Small intestine (tissue), 7 donors: ENCODE measurements around the gene TRRAP. TPM values are rescaled to one million over a fixed set of nuclear protein-coding genes. Genes with fewer than 3 reads are reported as not detected.

Source experiments
- DNase-seq, 2 donors: peaks; one replicate each; pipeline versions ENCODE4 v3.0.0 to v3.0.0-alpha.2; 2013
- FAIRE-seq: peaks from 2 replicates; lab custom pipeline; 2012; peaks lifted over from hg19 to GRCh38; lab: Jason Lieb, UNC
- H3K27ac ChIP-seq, 3 donors: one replicate each; pipeline ENCODE4 v1.5.1; 2013; ENCODE audit warnings: low read length in 2 of 3, mild to moderate bottlenecking in 2 of 3, control low read depth in 1 of 3, inconsistent platforms in 1 of 3, low read depth in 1 of 3, moderate library complexity in 1 of 3
- H3K27me3 ChIP-seq, 3 donors: one replicate each; pipeline ENCODE4 v1.6.1; 2013; ENCODE audit warnings: low read length in 3 of 3, inconsistent platforms in 1 of 3; ENCODE audit not compliant: control insufficient read depth in 3 of 3, insufficient read depth in 3 of 3
- H3K36me3 ChIP-seq, 3 donors: one replicate each; pipeline ENCODE4 v1.6.1; 2013; ENCODE audit warnings: low read length in 3 of 3, inconsistent platforms in 1 of 3, low read depth in 1 of 3, mild to moderate bottlenecking in 1 of 3, moderate library complexity in 1 of 3; ENCODE audit not compliant: control insufficient read depth in 3 of 3, insufficient read depth in 2 of 3
- H3K4me1 ChIP-seq, 3 donors: one replicate each; pipeline ENCODE4 v1.6.1; 2013; ENCODE audit warnings: low read length in 2 of 3, inconsistent platforms in 1 of 3, low read depth in 1 of 3, mild to moderate bottlenecking in 1 of 3, moderate library complexity in 1 of 3; ENCODE audit not compliant: control insufficient read depth in 3 of 3, insufficient read depth in 2 of 3
- H3K4me3 ChIP-seq, 3 donors: one replicate each; pipeline ENCODE4 v1.5.1; 2013; ENCODE audit warnings: low read length in 3 of 3, control low read depth in 1 of 3, inconsistent platforms in 1 of 3, low read depth in 1 of 3, mild to moderate bottlenecking in 1 of 3, moderate library complexity in 1 of 3
- H3K9me3 ChIP-seq, 2 donors: one replicate each; pipeline ENCODE4 v1.6.1; 2013; ENCODE audit warnings: low read depth in 1 of 2, low read length in 1 of 2; ENCODE audit not compliant: control insufficient read depth in 2 of 2, insufficient read depth in 1 of 2
- WGBS, 3 donors: extraction: QIAGEN DNeasy Blood & Tissue Kit; methylation state at CpG; one replicate each; pipeline ENCODE4 v1.1.7; 2013; 5-methylcytosine and 5-hydroxymethylcytosine counted together
- polyA plus RNA-seq, 4 donors: library from polyadenylated mRNA; stranded (reverse) in 3 of 4; unstranded in 1 of 4; fragments of 200-250 nt in 3 of 4; fragments of 120-200 nt in 1 of 4; gene quantifications; one replicate each; pipeline versions ENCODE4 v1.2.1 to v1.2.3, GENCODE V29; 2013
- donor health status: healthy with polysubstance abuse.
- donor health status: control.
- donor health status: control.
- donor health status: Bipolar disorder and iron deficiency.
- donor health status: healthy.

Gene TRRAP
- polyA plus RNA-seq, 4 donors, result 5.4 to 26.0 (median 10.1) TPM

DNA sequence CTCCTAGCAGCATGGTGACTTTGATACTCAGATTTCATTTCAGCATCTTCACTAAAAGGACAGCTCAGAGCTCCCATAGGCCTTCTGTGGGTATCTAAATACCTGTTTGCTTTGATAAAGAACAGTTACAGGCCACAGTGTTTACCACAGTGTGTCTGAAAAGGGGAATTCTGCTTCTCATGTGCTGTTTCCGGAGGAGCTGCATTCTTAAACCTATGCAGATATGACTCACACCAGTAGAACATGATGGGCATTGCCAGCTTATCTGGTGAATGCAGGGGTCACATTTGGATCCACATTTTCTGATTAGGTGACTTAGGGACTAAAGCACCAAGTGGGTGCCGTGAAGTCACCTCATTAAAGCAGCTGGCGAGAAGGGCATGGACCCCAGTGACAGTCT, 52.6 kb downstream of the TRRAP start:
- DNase-seq (peak in 1 of 2 donors; percentile 1), FAIRE-seq (no peak)
- Histone ChIP-seq H3K27ac (peak overlapping the region in 1 of 3 donors; percentile 11), H3K4me1 (no peaks in the 10 kb centered on the region), H3K36me3 (peaks cover 22 to 70% (median 28%) of the 10 kb centered on the region in 3 donors), H3K9me3 (no peaks in the 10 kb centered on the region), H3K4me3 (no peak overlapping the region), H3K27me3 (no peaks in the 10 kb centered on the region)
- WGBS, 3 donors, result 83 to 93% (median 91%) methylated on average over 3 of the region's 3 CpGs

GRCh38 chr7:98933321-98933720, 55.0 kb downstream of the TRRAP start:
- H3K4me3 ChIP-seq, result no peak overlapping the region
- no peak for DNase-seq
- H3K36me3 ChIP-seq, result peaks cover 28 to 73% (median 35%) of the 10 kb centered on the region in 3 donors
- no peaks in the 10 kb centered on the region for H3K27me3 ChIP-seq
- H3K9me3 ChIP-seq, result no peaks in the 10 kb centered on the region
- H3K4me1 ChIP-seq, result no peaks in the 10 kb centered on the region
- no peak overlapping the region for H3K27ac ChIP-seq
- 92 to 96% (median 95%) methylated on average over 12 to 13 of the region's 13 CpGs for WGBS, 3 donors
- FAIRE-seq, result no peak

GRCh38 chr7:98934267-98934666, 55.9 kb downstream of the TRRAP start:
- no peaks in the 10 kb centered on the region for H3K9me3 ChIP-seq
- peaks cover 22 to 65% (median 35%) of the 10 kb centered on the region in 3 donors for H3K36me3 ChIP-seq
- H3K27me3 ChIP-seq, result no peaks in the 10 kb centered on the region
- 90 to 100% (median 96%) methylated on average over 3 of the region's 3 CpGs for WGBS, 3 donors
- no peak overlapping the region for H3K4me3 ChIP-seq
- FAIRE-seq, result no peak
- no peaks in the 10 kb centered on the region for H3K4me1 ChIP-seq
- H3K27ac ChIP-seq, result no peak overlapping the region
- DNase-seq, result no peak

GRCh38 chr7:98935811-98936210, 57.5 kb downstream of the TRRAP start:
- Histone ChIP-seq H3K27ac (no peak overlapping the region), H3K4me3 (no peak overlapping the region), H3K36me3 (peaks cover 23 to 63% (median 38%) of the 10 kb centered on the region in 3 donors), H3K27me3 (no peaks in the 10 kb centered on the region), H3K4me1 (no peaks in the 10 kb centered on the region), H3K9me3 (no peaks in the 10 kb centered on the region)
- 84 to 93% (median 88%) methylated on average over 2 of the region's 2 CpGs for WGBS, 3 donors
- no peak for FAIRE-seq
- DNase-seq, result no peak

DNA sequence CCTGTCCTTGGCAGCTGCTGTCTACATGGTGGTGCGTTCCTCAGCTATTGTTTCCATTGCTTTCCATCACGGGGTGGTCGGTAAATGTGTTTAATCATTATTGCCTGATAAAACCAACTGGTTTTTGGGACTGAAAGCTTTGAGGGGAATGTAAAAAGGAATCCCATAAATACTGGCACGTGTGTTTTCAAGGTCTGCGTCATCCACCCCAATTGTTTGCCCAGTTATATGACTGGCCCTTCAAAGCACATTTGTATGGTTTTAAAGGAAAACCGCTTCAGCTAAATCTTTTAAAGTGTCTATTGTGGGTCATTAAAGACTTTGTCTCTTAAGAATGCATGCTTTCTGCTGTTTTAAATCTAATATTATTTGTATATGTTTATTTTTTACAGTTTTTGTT, 65.0 kb downstream of the TRRAP start:
- Histone ChIP-seq H3K9me3 (no peaks in the 10 kb centered on the region), H3K36me3 (peaks cover 17 to 61% (median 18%) of the 10 kb centered on the region in 3 donors), H3K27ac (no peak overlapping the region), H3K4me1 (no peaks in the 10 kb centered on the region), H3K4me3 (no peak overlapping the region), H3K27me3 (no peaks in the 10 kb centered on the region)
- FAIRE-seq (no peak), DNase-seq (no peak)
- WGBS, 3 donors, result 88 to 92% (median 89%) methylated on average over 6 of the region's 6 CpGs

GRCh38 chr7:98944386-98944785, 66.1 kb downstream of the TRRAP start:
- Histone ChIP-seq H3K4me1 (no peaks in the 10 kb centered on the region), H3K27ac (no peak overlapping the region), H3K4me3 (no peak overlapping the region), H3K27me3 (no peaks in the 10 kb centered on the region), H3K9me3 (no peaks in the 10 kb centered on the region), H3K36me3 (peaks cover 24 to 71% (median 25%) of the 10 kb centered on the region in 3 donors)
- FAIRE-seq (no peak), DNase-seq (no peak)
- 75 to 91% (median 86%) methylated on average over 4 of the region's 4 CpGs for WGBS, 3 donors

DNA sequence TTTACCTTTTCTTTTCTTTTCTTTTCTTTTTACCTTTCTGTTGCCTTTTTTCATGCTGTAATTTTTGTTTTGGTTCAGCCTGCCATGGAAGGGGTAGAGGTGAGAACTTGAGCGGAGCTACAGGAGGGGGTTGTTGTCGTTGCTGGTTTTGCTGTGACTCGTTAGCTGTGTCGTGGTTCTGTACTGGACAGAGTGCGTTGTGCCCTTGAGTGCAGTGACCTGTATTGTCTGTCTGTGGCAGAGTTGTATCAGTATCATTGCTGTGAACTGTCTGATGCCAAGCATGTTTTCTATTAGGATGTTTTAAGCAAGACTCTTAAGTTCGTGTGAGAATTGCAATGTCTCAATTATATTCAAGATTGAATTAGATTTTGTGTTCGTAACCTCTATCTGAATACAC, 67.5 kb downstream of the TRRAP start:
- Histone ChIP-seq H3K4me3 (no peak overlapping the region), H3K4me1 (no peaks in the 10 kb centered on the region), H3K27ac (no peak overlapping the region), H3K36me3 (peaks cover 27 to 73% (median 30%) of the 10 kb centered on the region in 3 donors), H3K9me3 (no peaks in the 10 kb centered on the region), H3K27me3 (no peaks in the 10 kb centered on the region)
- WGBS, 3 donors, result 80 to 94% (median 89%) methylated on average over 7 of the region's 7 CpGs
- FAIRE-seq, result no peak
- DNase-seq, result no peak

- H3K27ac ChIP-seq, result no peak overlapping the region
- FAIRE-seq, result no peak
- H3K9me3 ChIP-seq, result no peaks in the 10 kb centered on the region
- H3K4me3 ChIP-seq, result no peak overlapping the region
- no peak for DNase-seq
- 94 to 97% (median 94%) methylated on average over 8 of the region's 8 CpGs for WGBS, 3 donors
- H3K4me1 ChIP-seq, result no peaks in the 10 kb centered on the region
- H3K27me3 ChIP-seq, result no peaks in the 10 kb centered on the region
- peaks cover 27 to 71% (median 28%) of the 10 kb centered on the region in 3 donors for H3K36me3 ChIP-seq
These were observed 68.1 kb downstream of the TRRAP start for GRCh38 chr7:98946389-98946788.
